SH-SY5Y (cell line): Measurements from ENCODE around the gene TBC1D24.

Experiments
- GATA2 ChIP-seq: IDR thresholded peaks from 2 replicates; pipeline ENCODE4 v1.6.1; 2011; ENCODE audit warnings: mild to moderate bottlenecking, low read depth, low read length
- GATA3 ChIP-seq: IDR thresholded peaks from 2 replicates; pipeline ENCODE4 v1.6.1; 2011; ENCODE audit warnings: low read depth, mild to moderate bottlenecking, low read length, moderate library complexity

DNA sequence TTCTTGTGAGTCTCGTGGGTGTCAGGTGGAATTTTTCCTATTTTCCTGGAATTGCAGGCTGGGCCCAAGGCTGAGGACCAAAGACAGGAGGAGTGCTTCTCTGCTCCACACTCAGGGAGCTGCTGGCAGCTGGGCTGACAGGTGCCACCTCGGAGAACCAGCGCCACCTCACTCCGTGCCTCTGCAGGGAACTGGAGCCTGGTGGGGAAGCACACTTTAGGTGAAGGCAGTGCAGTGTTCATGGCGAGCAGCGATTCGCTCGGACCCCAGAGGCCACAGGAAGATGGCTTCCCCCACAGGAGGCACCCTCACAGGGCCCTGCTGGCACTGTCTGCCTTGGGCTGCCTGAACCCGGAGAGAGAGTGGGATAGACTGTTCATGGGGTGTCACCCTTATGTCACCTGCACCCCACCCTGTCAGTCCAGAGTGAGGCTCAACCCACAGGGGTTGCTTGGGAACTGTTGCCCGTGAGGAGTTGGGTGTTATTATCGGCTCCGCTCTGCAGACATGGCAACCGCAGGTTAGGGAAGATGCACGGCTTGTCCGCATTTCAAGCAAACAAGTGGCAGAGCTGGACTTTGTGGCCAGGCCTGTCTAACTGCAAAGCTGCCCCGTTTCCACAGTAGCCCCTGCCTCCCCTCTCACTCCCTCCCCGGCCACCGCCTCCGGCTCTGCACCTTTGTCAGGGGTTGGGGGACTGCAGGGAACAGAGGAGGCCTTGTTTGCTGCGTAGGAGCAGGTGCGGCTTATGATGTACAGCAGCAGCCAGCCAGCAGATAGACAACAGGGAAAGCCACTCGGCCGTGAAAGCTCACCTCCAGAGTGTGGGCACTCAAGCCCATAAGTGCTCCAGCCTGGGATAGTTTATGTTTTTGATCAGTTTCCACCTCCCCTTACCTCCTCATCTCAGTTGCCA lies 15.5 kb downstream of the TBC1D24 start:
- TF ChIP-seq GATA2 (no peak), GATA3 (no peak)
